Endothelial cell of umbilical vein (primary cell): Measurements from ENCODE around the gene DOCK1. TPM values are rescaled to one million over a fixed set of nuclear protein-coding genes. Genes with fewer than 3 reads are reported as not detected.

ENCODE experiments used
- BruUV-seq: library from RNA; stranded (reverse); fragments of 400-500 nt; replicated peaks from 2 replicates; lab custom pipeline; 2021; lab: Mats Ljungman, UMichigan
- CTCF ChIA-PET: fragments of 300-600, 350-600 bp; sonication (Branson Sonifier 250); formaldehyde crosslinking; loops from one replicate; lab custom pipeline; 2021; ENCODE audit warnings: antibody characterized with exemption, inconsistent platforms; lab: Charles Lee
- POLR2A ChIA-PET: fragments of 300-600, 350-600 bp; sonication (Branson Sonifier 250); formaldehyde crosslinking; loops from one replicate; lab custom pipeline; 2021; ENCODE audit warnings: antibody characterized with exemption, inconsistent platforms; lab: Charles Lee
- DNase-seq: peaks from one replicate; pipeline ENCODE4 v3.0.0-alpha.2; 2011; ENCODE audit warnings: low read depth, low spot score
- FAIRE-seq: peaks from 2 replicates; lab custom pipeline; 2011; peaks lifted over from hg19 to GRCh38; lab: Jason Lieb, UNC
- H2AFZ ChIP-seq: 2 replicates; pipeline ENCODE4 v1.6.0; 2012; ENCODE audit warnings: low read depth, low read length, control low read depth, inconsistent platforms
- H3K27ac ChIP-seq: 2 replicates; pipeline ENCODE4 v1.5.1; 2011; ENCODE audit warnings: low read depth, mild to moderate bottlenecking, control low read depth, low read length, moderate library complexity; ENCODE audit not compliant: insufficient read depth
- H3K27me3 ChIP-seq, 2 experiments: 2 replicates each; pipeline versions ENCODE4 v1.6.0 to v1.6.1; 2011; ENCODE audit warnings: low read length in 2 of 2, mixed read lengths in 1 of 2; ENCODE audit not compliant: control insufficient read depth in 2 of 2, insufficient read depth in 2 of 2
- H3K36me3 ChIP-seq, 2 experiments: 2 replicates in 1 of 2; 3 replicates in 1 of 2; pipeline ENCODE4 v1.5.1; 2011; ENCODE audit warnings: low read length in 2 of 2, mild to moderate bottlenecking in 1 of 2, moderate library complexity in 1 of 2; ENCODE audit not compliant: control insufficient read depth in 2 of 2, insufficient read depth in 2 of 2; ENCODE audit errors: extremely low read depth in 1 of 2
- H3K4me1 ChIP-seq: 3 replicates; pipeline ENCODE4 v1.5.1; 2011; ENCODE audit warnings: mild to moderate bottlenecking, low read length; ENCODE audit not compliant: control insufficient read depth, insufficient read depth; ENCODE audit errors: extremely low read depth
- H3K4me2 ChIP-seq: 2 replicates; pipeline ENCODE4 v1.6.1; 2011; ENCODE audit warnings: low read length, control low read depth, mixed read lengths; ENCODE audit not compliant: insufficient read depth
- H3K4me3 ChIP-seq, 3 experiments: fragments of 200-600 bp in 1 of 3; sonication (generic), shearing (Covaris generic) in 1 of 3; replicated peaks in 1 of 3; 2 replicates each; pipeline ENCODE4 v1.5.1; 2011 to 2016; ENCODE audit warnings: control low read depth in 3 of 3, low read length in 3 of 3, mild to moderate bottlenecking in 2 of 3, inconsistent platforms in 1 of 3, low read depth in 1 of 3, moderate library complexity in 1 of 3; ENCODE audit not compliant: insufficient read depth in 1 of 3
- H3K79me2 ChIP-seq: 2 replicates; pipeline ENCODE4 v1.6.0; 2012; ENCODE audit warnings: low read length, inconsistent platforms; ENCODE audit not compliant: control insufficient read depth, insufficient read depth
- H3K9ac ChIP-seq: replicated peaks from 2 replicates; pipeline ENCODE3; 2011; ENCODE audit warnings: low read length, control low read depth; ENCODE audit not compliant: insufficient read depth; ENCODE audit errors: extremely low read depth
- H3K9me1 ChIP-seq: replicated peaks from 3 replicates; pipeline ENCODE4 v1.6.0; 2011; ENCODE audit warnings: mild to moderate bottlenecking, low read length; ENCODE audit not compliant: control insufficient read depth, insufficient read depth; ENCODE audit errors: extremely low read depth
- H3K9me3 ChIP-seq: replicated peaks from 2 replicates; pipeline ENCODE4 v1.5.1; 2012; ENCODE audit warnings: low read length, inconsistent platforms; ENCODE audit not compliant: control insufficient read depth, insufficient read depth
- H4K20me1 ChIP-seq: replicated peaks from 2 replicates; pipeline ENCODE3; 2011; ENCODE audit warnings: mild to moderate bottlenecking, low read length; ENCODE audit not compliant: control insufficient read depth, insufficient read depth; ENCODE audit errors: extremely low read depth
- CTCF ChIP-seq, 2 donors: IDR thresholded peaks; 1 replicate in 1 of 2; 2 replicates in 1 of 2; pipeline ENCODE4 v1.5.1; 2011; ENCODE audit warnings: low read length in 2 of 2, mild to moderate bottlenecking in 2 of 2, moderate library complexity in 2 of 2, control low read depth in 1 of 2, inconsistent platforms in 1 of 2, low read depth in 1 of 2; ENCODE audit not compliant: insufficient read depth in 1 of 2; ENCODE audit errors: extremely low read depth in 1 of 2
- EZH2 ChIP-seq: IDR thresholded peaks from 2 replicates; pipeline ENCODE4 v1.6.1; 2012; ENCODE audit warnings: borderline replicate concordance, low read depth, mild to moderate bottlenecking, moderate library complexity, low read length, inconsistent platforms; ENCODE audit not compliant: severe bottlenecking
- FOS ChIP-seq: IDR thresholded peaks from 2 replicates; pipeline ENCODE4 v1.6.1; 2011; ENCODE audit warnings: mild to moderate bottlenecking, low read length, moderate library complexity, borderline replicate concordance; ENCODE audit not compliant: insufficient read depth
- GATA2 ChIP-seq: IDR thresholded peaks from 2 replicates; pipeline ENCODE4 v1.7.0; 2011; ENCODE audit warnings: low read depth, mild to moderate bottlenecking, moderate library complexity, mixed read lengths, low read length; ENCODE audit not compliant: insufficient read length, insufficient read depth
- JUN ChIP-seq: IDR thresholded peaks from 2 replicates; pipeline ENCODE4 v1.6.1; 2011; ENCODE audit warnings: borderline replicate concordance, low read depth; ENCODE audit not compliant: insufficient read length, insufficient read depth
- MAX ChIP-seq: IDR thresholded peaks from 2 replicates; pipeline ENCODE4 v1.6.1; 2011; ENCODE audit not compliant: insufficient read depth, insufficient read length
- MYC ChIP-seq: IDR thresholded peaks from one replicate; pipeline ENCODE4 v1.6.1; 2011; ENCODE audit warnings: mild to moderate bottlenecking, low read depth, low read length
- POLR2A ChIP-seq: IDR thresholded peaks from 2 replicates; pipeline ENCODE4 v1.6.1; 2012; ENCODE audit warnings: low read depth, mild to moderate bottlenecking, control low read depth, low read length
- POLR2AphosphoS5 ChIP-seq: IDR thresholded peaks from 2 replicates; pipeline ENCODE4 v1.6.1; 2012; ENCODE audit warnings: low read depth, mild to moderate bottlenecking, control low read depth, low read length, moderate library complexity; ENCODE audit not compliant: insufficient read depth
- dilution Hi-C: fragments of 300-500 bp; cut with MboI; formaldehyde crosslinking; loops from one replicate; pipeline ENCODE4 v1.15.0; 2019; ENCODE audit warnings: low sequenced_read_pairs; ENCODE audit not compliant: extremely low pct_ligation_motif_present
- intact Hi-C: fragments of 100-400 bp; cut with micrococcal nuclease; formaldehyde crosslinking; loops from one replicate; pipeline ENCODE4 v1.10.0; 2022
- polyA plus RNA-seq, 4 experiments: library from polyadenylated mRNA; depleted of rRNA in 3 of 4; stranded (reverse) in 3 of 4; unstranded in 1 of 4; fragments of >200 nt; gene quantifications; 2 replicates each; pipeline versions ENCODE4 v1.2.1 to v1.2.3, GENCODE V29; 2011 to 2012; ENCODE audit warnings: missing spikeins in 1 of 4
- total RNA-seq: library from RNA; stranded (reverse); gene quantifications from 2 replicates; pipeline ENCODE4 v1.2.3, GENCODE V29; 2021

Gene DOCK1
- total and polyA plus RNA-seq, 2 donors (not counting 3 experiments of a cell fraction or from before 2014, with no cell fraction given), result 22.5 to 83.1 TPM

DNA sequence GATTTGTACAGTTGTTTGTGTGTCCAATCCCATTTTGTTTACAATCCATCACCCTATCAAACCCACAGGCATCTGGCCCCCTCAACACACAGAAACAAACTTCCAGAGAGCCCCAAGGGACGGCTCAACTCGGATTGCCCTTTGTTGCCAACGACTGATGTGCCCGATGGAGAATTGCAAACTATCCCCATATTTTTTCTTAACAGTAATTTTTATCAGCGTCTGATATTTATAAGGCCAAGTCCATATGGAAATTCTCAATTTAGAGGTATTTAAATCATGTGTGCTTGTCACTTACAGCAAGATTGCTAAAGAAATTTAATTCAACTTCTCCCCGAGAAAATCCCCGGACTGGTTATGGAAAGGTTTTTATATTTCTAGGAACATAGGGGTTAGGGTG, 530.0 kb downstream of the DOCK1 start:
- H3K4me2 ChIP-seq, result no peak overlapping the region
- ChIA-PET CTCF (no interaction called here), POLR2A (no interaction called here)
- no peak overlapping the region for H2AFZ ChIP-seq
- no peak overlapping the region for H3K4me3 ChIP-seq
- no TSS peak for BruUV-seq
- H3K9ac ChIP-seq, result no peak overlapping the region
- H3K9me1 ChIP-seq, result no peaks in the 10 kb centered on the region
- FAIRE-seq (no peak), DNase-seq (no peak)
- no peaks in the 10 kb centered on the region for H3K9me3 ChIP-seq
- H3K27me3 ChIP-seq, result no peaks in the 10 kb centered on the region
- H3K4me1 ChIP-seq, result no peaks in the 10 kb centered on the region
- peaks cover 0 to 10% of the 10 kb centered on the region in 2 experiments for H3K36me3 ChIP-seq
- no peak overlapping the region for H3K27ac ChIP-seq
- intact Hi-C loops, result no loop called here
- H4K20me1 ChIP-seq, result no peaks in the 10 kb centered on the region
- TF ChIP-seq POLR2A, result no peak
- no peak for TF ChIP-seq MAX
- TF ChIP-seq POLR2AphosphoS5, result no peak
- no peak for TF ChIP-seq EZH2
- no peaks in the 10 kb centered on the region for H3K79me2 ChIP-seq
- dilution Hi-C loops, result no loop called here

- Histone ChIP-seq H3K4me3 (no peak overlapping the region), H3K79me2 (no peaks in the 10 kb centered on the region), H2AFZ (no peak overlapping the region), H3K9me3 (no peaks in the 10 kb centered on the region), H3K9me1 (no peaks in the 10 kb centered on the region), H3K4me1 (no peaks in the 10 kb centered on the region), H3K27ac (no peak overlapping the region), H3K36me3 (peaks cover 0 to 35% of the 10 kb centered on the region in 2 experiments), H3K4me2 (no peak overlapping the region), H3K9ac (no peak overlapping the region), H4K20me1 (no peaks in the 10 kb centered on the region), H3K27me3 (no peaks in the 10 kb centered on the region)
- BruUV-seq, result no TSS peak
- CTCF ChIA-PET, result no interaction called here
- dilution Hi-C loops (no loop called here), intact Hi-C loops (no loop called here)
- DNase-seq (no peak), FAIRE-seq (no peak)
- TF ChIP-seq FOS (no peak), EZH2 (no peak), MYC (no peak), POLR2AphosphoS5 (no peak), POLR2A (no peak), CTCF (IDR thresholded peaks at IDR 0.05; ENCODE audit: extremely low read depth in 1 of 2, insufficient read depth in 1 of 2, low read depth in 1 of 2, low read length in 2 of 2) (no peak), GATA2 (no peak), MAX (no peak), JUN (no peak)
- POLR2A ChIA-PET, result no interaction called here
These were observed 535.1 kb downstream of the DOCK1 start for GRCh38 chr10:127440371-127440770.
